ENCODE measurements around the gene TRPC4. TPM values are rescaled to one million over a fixed set of nuclear protein-coding genes. Genes with fewer than 3 reads are reported as not detected.

TRPC4 gene
- polyA plus RNA-seq, 3 donors, result not detected

DNA sequence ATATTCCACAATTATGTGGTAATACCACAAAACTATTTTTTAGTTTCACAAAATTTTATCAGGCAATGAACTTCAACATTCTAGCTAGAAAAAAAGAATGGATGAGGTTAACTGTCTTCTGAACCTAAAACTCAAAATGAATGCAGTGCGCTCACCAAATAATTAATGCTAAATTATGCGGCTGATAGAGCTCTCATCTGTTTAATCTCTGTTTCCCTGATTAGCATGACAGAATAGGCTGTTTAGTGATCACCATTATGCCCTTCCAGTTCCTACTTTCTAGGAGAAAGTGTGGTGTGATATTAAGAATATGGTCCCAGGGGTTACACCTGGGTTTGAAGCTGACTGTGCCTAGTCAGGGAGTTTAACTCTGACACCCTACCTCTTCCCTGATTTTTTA is 228.2 kb downstream of the TRPC4 start:
- H3K27me3 ChIP-seq (ENCODE audit: control insufficient read depth in 2 of 2, insufficient read depth in 2 of 2, low read length in 2 of 2), result no peaks in the 10 kb centered on the region
- no peak overlapping the region for H3K27ac ChIP-seq (ENCODE audit: low read depth in 1 of 2, low read length in 2 of 2)
- no peak overlapping the region for H3K4me3 Mint-ChIP-seq
- WGBS (ENCODE audit: insufficient coverage), result 100% methylated on average over 1 of the region's 2 CpGs
- H3K27me3 Mint-ChIP-seq (ENCODE audit: low read depth in 3 of 3), result peaks cover 0 to 3% (median 0%) of the 10 kb centered on the region in 3 donors
- TF ChIP-seq, protein P1, sequence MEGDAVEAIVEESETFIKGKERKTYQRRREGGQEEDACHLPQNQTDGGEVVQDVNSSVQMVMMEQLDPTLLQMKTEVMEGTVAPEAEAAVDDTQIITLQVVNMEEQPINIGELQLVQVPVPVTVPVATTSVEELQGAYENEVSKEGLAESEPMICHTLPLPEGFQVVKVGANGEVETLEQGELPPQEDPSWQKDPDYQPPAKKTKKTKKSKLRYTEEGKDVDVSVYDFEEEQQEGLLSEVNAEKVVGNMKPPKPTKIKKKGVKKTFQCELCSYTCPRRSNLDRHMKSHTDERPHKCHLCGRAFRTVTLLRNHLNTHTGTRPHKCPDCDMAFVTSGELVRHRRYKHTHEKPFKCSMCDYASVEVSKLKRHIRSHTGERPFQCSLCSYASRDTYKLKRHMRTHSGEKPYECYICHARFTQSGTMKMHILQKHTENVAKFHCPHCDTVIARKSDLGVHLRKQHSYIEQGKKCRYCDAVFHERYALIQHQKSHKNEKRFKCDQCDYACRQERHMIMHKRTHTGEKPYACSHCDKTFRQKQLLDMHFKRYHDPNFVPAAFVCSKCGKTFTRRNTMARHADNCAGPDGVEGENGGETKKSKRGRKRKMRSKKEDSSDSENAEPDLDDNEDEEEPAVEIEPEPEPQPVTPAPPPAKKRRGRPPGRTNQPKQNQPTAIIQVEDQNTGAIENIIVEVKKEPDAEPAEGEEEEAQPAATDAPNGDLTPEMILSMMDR (IDR thresholded peaks at IDR 0.05), result no peak
- H4K20me1 ChIP-seq (ENCODE audit: insufficient read depth, low read length), result no peaks in the 10 kb centered on the region
- H3K36me3 Mint-ChIP-seq, result no peaks in the 10 kb centered on the region
- no peaks in the 10 kb centered on the region for H3K4me1 Mint-ChIP-seq
- H3K4me3 ChIP-seq (replicated peaks in 1 of 3; ENCODE audit: low read depth in 2 of 3, low read length in 3 of 3), result no peak overlapping the region
- intact Hi-C loops (cut with micrococcal nuclease), result no loop called here
- no peak overlapping the region for H3K27ac Mint-ChIP-seq
- H3K9ac ChIP-seq (ENCODE audit: insufficient read depth, low read length, poor library complexity, severe bottlenecking), result no peak overlapping the region
- no peak for DNase-seq
- H3K9me3 ChIP-seq (replicated peaks in 1 of 2; ENCODE audit: control insufficient read depth in 1 of 2, insufficient read depth in 1 of 2, low read length in 2 of 2), result no peaks in the 10 kb centered on the region
- H3K4me2 ChIP-seq (replicated peaks; ENCODE audit: extremely low read depth, low read length, poor library complexity, severe bottlenecking), result no peak overlapping the region
- peaks cover 0 to 8% (median 0%) of the 10 kb centered on the region in 7 donors for H3K9me3 Mint-ChIP-seq
- no peaks in the 10 kb centered on the region for H3K4me1 ChIP-seq (ENCODE audit: control insufficient read depth in 1 of 2, insufficient read depth in 2 of 2, low read length in 2 of 2)
- H2AFZ ChIP-seq (ENCODE audit: insufficient read depth, low read depth, low read length, poor library complexity, severe bottlenecking), result no peak overlapping the region
- H3K36me3 ChIP-seq (replicated peaks in 1 of 2; ENCODE audit: control insufficient read depth in 1 of 2, insufficient read depth in 2 of 2, low read length in 2 of 2), result no peaks in the 10 kb centered on the region
- H3K79me2 ChIP-seq (ENCODE audit: insufficient read depth, low read length), result no peaks in the 10 kb centered on the region

DNA sequence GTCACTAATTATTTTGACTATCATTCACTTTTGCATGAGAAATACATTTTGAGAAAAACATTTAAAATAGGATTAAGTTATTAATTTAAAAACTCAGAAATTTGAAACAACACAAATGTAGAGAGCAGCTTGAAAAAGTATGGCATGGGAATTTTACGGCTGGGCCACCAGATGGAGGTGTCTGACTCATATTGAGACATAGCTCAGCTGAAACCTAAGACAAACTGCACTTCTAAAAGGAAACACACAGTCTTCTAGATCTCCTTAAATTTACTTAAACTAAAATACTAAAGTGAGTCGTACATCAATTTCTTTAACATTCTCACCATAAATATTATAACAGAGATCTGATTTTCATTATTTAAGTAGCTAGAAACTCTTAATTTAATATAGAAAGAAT is 229.1 kb downstream of the TRPC4 start:
- H3K4me1 ChIP-seq (ENCODE audit: control insufficient read depth in 1 of 2, insufficient read depth in 2 of 2, low read length in 2 of 2), result no peaks in the 10 kb centered on the region
- Mint-ChIP-seq H3K36me3 (no peaks in the 10 kb centered on the region), H3K27ac (no peak overlapping the region), H3K27me3 (ENCODE audit: low read depth in 3 of 3) (peaks cover 0 to 3% (median 0%) of the 10 kb centered on the region in 3 donors), H3K9me3 (peaks cover 0 to 8% (median 0%) of the 10 kb centered on the region in 7 donors), H3K4me3 (no peak overlapping the region), H3K4me1 (no peaks in the 10 kb centered on the region)
- no peaks in the 10 kb centered on the region for H3K27me3 ChIP-seq (ENCODE audit: control insufficient read depth in 2 of 2, insufficient read depth in 2 of 2, low read length in 2 of 2)
- H3K9me3 ChIP-seq (replicated peaks in 1 of 2; ENCODE audit: control insufficient read depth in 1 of 2, insufficient read depth in 1 of 2, low read length in 2 of 2), result no peaks in the 10 kb centered on the region
- no peak overlapping the region for H3K4me2 ChIP-seq (replicated peaks; ENCODE audit: extremely low read depth, low read length, poor library complexity, severe bottlenecking)
- H3K9ac ChIP-seq (ENCODE audit: insufficient read depth, low read length, poor library complexity, severe bottlenecking), result no peak overlapping the region
- WGBS (ENCODE audit: insufficient coverage), result no CpG with 5 or more reads among the region's 2 CpGs
- H4K20me1 ChIP-seq (ENCODE audit: insufficient read depth, low read length), result no peaks in the 10 kb centered on the region
- H2AFZ ChIP-seq (ENCODE audit: insufficient read depth, low read depth, low read length, poor library complexity, severe bottlenecking), result no peak overlapping the region
- no peaks in the 10 kb centered on the region for H3K36me3 ChIP-seq (replicated peaks in 1 of 2; ENCODE audit: control insufficient read depth in 1 of 2, insufficient read depth in 2 of 2, low read length in 2 of 2)
- H3K27ac ChIP-seq (ENCODE audit: low read depth in 1 of 2, low read length in 2 of 2), result no peak overlapping the region
- no peak for DNase-seq
- no peaks in the 10 kb centered on the region for H3K79me2 ChIP-seq (ENCODE audit: insufficient read depth, low read length)
- no peak overlapping the region for H3K4me3 ChIP-seq (replicated peaks in 1 of 3; ENCODE audit: low read depth in 2 of 3, low read length in 3 of 3)
- intact Hi-C loops (cut with micrococcal nuclease), result no loop called here
- TF ChIP-seq, protein P1 (IDR thresholded peaks at IDR 0.05), result no peak

Data from CD14-positive monocyte (primary cell).